T-cell (primary cell): ENCODE results near the gene CD1E. TPM values are rescaled to one million over a fixed set of nuclear protein-coding genes. Genes with fewer than 3 reads are reported as not detected.
"Not testable (repeated sequence)": the region's sequence is repeated elsewhere in the genome, so short reads cannot be mapped to it uniquely, and the experiment has no call there.

ENCODE experiments used
- ATAC-seq, 4 experiments: fragments of 200-7000 bp in 3 of 4; fragments of 150-1000 bp in 1 of 4; cut with Tn5 transposase; replicated peaks in 1 of 4; 1 replicate in 3 of 4; 2 replicates in 1 of 4; pipeline ENCODE4 v1.10.0; 2021; ENCODE audit warnings: moderate library complexity in 3 of 4, mild to moderate bottlenecking in 2 of 4, moderate number of reproducible peaks in 1 of 4
- CTCF ChIA-PET, 2 donors: fragments of 300-600 bp; sonication (Branson Sonifier 250); formaldehyde crosslinking; loops; one replicate each; lab custom pipeline; 2022; ENCODE audit warnings: antibody characterized with exemption in 2 of 2; lab: Charles Lee
- POLR2A ChIA-PET, 2 donors: fragments of 300-600 bp; sonication (Branson Sonifier 250); formaldehyde crosslinking; loops; one replicate each; lab custom pipeline; 2022; ENCODE audit warnings: antibody characterized with exemption in 2 of 2; lab: Charles Lee
- DNase-seq, 35 experiments: peaks; one replicate each; pipeline versions ENCODE4 v3.0.0 to v3.0.0-alpha.2; 2013 to 2023
- H3K27ac ChIP-seq: one replicate; pipeline ENCODE4 v1.5.1; 2013; ENCODE audit warnings: low read length
- H3K27me3 ChIP-seq, 2 experiments: replicated peaks in 1 of 2; 1 replicate in 1 of 2; 2 replicates in 1 of 2; pipeline versions ENCODE4 v1.6.1 to v1.7.0; 2013; ENCODE audit warnings: low read length in 1 of 2, mixed read lengths in 1 of 2; ENCODE audit not compliant: control insufficient read depth in 2 of 2, insufficient read depth in 2 of 2; ENCODE audit errors: extremely low read depth in 1 of 2
- H3K36me3 ChIP-seq, 2 donors: 1 replicate in 1 of 2; 2 replicates in 1 of 2; pipeline versions ENCODE4 v1.6.1 to v1.7.0; 2013; ENCODE audit warnings: low read length in 1 of 2; ENCODE audit not compliant: control insufficient read depth in 2 of 2, insufficient read depth in 1 of 2; ENCODE audit errors: extremely low read depth in 1 of 2
- H3K4me1 ChIP-seq, 2 experiments: 1 replicate in 1 of 2; 2 replicates in 1 of 2; pipeline versions ENCODE4 v1.6.1 to v1.7.0; 2013; ENCODE audit warnings: low read length in 2 of 2, mixed read lengths in 1 of 2; ENCODE audit not compliant: insufficient read depth in 2 of 2, control insufficient read depth in 1 of 2; ENCODE audit errors: extremely low read depth in 1 of 2
- H3K4me3 ChIP-seq, 2 donors: 1 replicate in 1 of 2; 2 replicates in 1 of 2; pipeline versions ENCODE4 v1.5.1 to v1.7.0; 2013; ENCODE audit warnings: mild to moderate bottlenecking in 2 of 2, low read length in 1 of 2, moderate library complexity in 1 of 2; ENCODE audit not compliant: control insufficient read depth in 1 of 2; ENCODE audit errors: extremely low read depth in 1 of 2
- H3K9me3 ChIP-seq: 2 replicates; pipeline ENCODE4 v1.7.0; 2013
- H3K27ac Mint-ChIP-seq, 2 donors: one replicate each; pipeline ENCODE4 v1.8.0; 2020 to 2021; ENCODE audit warnings: mild to moderate bottlenecking in 2 of 2, mixed read lengths in 2 of 2
- H3K27me3 Mint-ChIP-seq, 2 donors: one replicate each; pipeline ENCODE4 v1.8.0; 2021 to 2022; ENCODE audit warnings: mixed read lengths in 2 of 2
- H3K36me3 Mint-ChIP-seq: one replicate; pipeline ENCODE4 v1.8.0; 2021; ENCODE audit warnings: mixed read lengths
- H3K4me1 Mint-ChIP-seq, 3 donors: one replicate each; pipeline ENCODE4 v1.8.0; 2020 to 2022; ENCODE audit warnings: mixed read lengths in 3 of 3, mild to moderate bottlenecking in 1 of 3
- H3K4me3 Mint-ChIP-seq, 3 donors: one replicate each; pipeline ENCODE4 v1.8.0; 2020 to 2022; ENCODE audit warnings: mild to moderate bottlenecking in 3 of 3, mixed read lengths in 3 of 3, moderate library complexity in 3 of 3
- H3K9me3 Mint-ChIP-seq, 3 donors: one replicate each; pipeline ENCODE4 v1.8.0; 2020 to 2022; ENCODE audit warnings: mixed read lengths in 3 of 3
- WGBS: methylation state at CpG from one replicate; pipeline ENCODE4 v1.1.5; 2013; ENCODE audit warnings: missing lambda C conversion rate; ENCODE audit not compliant: insufficient coverage; 5-methylcytosine and 5-hydroxymethylcytosine counted together
- total RNA-seq, 35 experiments: library from RNA in 6 of 35; stranded (reverse) in 6 of 35; fragments of 120-200 nt in 1 of 35; gene quantifications; one replicate each; pipeline versions ENCODE4 v1.2.1 to v1.2.4 and lab custom pipeline; 2013 to 2026

Gene CD1E
- total RNA-seq, 5 donors from 2014 or later (not counting 1 experiment from before 2014, with no cell fraction given), result not detected

DNA sequence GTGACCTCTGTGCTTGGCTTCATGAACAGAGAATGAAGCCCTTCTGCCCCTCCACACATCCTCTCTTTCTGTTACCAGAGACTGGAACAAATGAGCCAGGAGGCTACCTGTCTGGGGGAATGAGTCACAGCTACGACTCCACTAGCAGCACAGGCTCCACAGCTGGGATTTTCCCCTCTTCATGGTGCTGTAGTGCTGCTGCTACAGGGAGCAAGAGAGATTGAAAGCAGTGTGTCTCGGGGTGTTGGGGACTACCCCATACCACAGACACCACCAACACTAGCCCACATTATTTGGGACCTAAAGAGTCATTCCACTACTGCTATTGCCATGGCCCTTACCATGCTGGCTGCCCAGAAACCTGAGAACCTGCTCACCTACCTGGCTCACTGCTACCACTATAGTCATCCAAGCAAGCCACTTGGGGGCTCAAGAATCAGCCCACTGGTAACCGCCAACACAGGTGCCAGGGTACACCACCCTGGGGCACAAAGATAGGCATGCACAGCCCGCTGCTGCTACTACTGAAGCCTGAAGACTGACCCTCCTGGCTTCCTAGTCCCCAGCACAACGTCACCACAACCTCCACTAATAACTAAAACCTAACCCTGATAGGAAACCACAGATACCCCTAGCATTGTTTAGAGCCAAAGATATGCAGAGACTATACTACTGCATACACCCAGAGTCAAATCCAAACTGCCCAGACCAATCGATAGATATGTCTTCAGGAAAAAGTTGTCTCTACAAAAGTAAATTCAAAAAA, 17.7 kb downstream of the CD1E start:
- Mint-ChIP-seq H3K4me3 (no peak overlapping the region), H3K27me3 (peaks cover 30 to 31% of the 10 kb centered on the region in 2 donors), H3K4me1 (no peaks in the 10 kb centered on the region), H3K36me3 (no peaks in the 10 kb centered on the region), H3K9me3 (peaks cover 12 to 23% (median 15%) of the 10 kb centered on the region in 3 donors), H3K27ac (no peak overlapping the region)
- Histone ChIP-seq H3K27me3 (peaks cover 0 to 21% of the 10 kb centered on the region in 2 experiments), H3K4me3 (no peak overlapping the region), H3K9me3 (no peaks in the 10 kb centered on the region), H3K4me1 (no peaks in the 10 kb centered on the region), H3K27ac (no peak overlapping the region), H3K36me3 (no peaks in the 10 kb centered on the region)
- WGBS, result 55% methylated on average over 3 of the region's 6 CpGs
- no peak for DNase-seq
- ATAC-seq, result no peak
- POLR2A ChIA-PET, result no interaction called here
- CTCF ChIA-PET, result no interaction called here

GRCh38 chr1:158374101-158374500, 20.4 kb downstream of the CD1E start:
- H3K4me1 ChIP-seq, ATAC-seq, POLR2A ChIA-PET, H3K4me1 Mint-ChIP-seq, H3K36me3 Mint-ChIP-seq, H3K4me3 ChIP-seq, H3K36me3 ChIP-seq, H3K27ac ChIP-seq, H3K4me3 Mint-ChIP-seq, DNase-seq, H3K9me3 ChIP-seq, H3K27ac Mint-ChIP-seq: not testable (repeated sequence)
- CTCF ChIA-PET, result interaction anchor here in 1 of 2 donors (0.7 kb wide), 1 partner anchor 27 kb away, joined by 3 read pairs; no protein-coding TSS in a partner anchor
- H3K27me3 Mint-ChIP-seq, result peaks cover 24 to 29% of the 10 kb centered on the region in 2 donors
- WGBS, result 94% methylated on average over 16 of the region's 25 CpGs
- peaks cover 0 to 21% of the 10 kb centered on the region in 2 experiments for H3K27me3 ChIP-seq
- peaks cover 12 to 23% (median 18%) of the 10 kb centered on the region in 3 donors for H3K9me3 Mint-ChIP-seq

GRCh38 chr1:158374860-158375259, 21.2 kb downstream of the CD1E start:
- POLR2A ChIA-PET, result no interaction called here
- Mint-ChIP-seq H3K9me3 (peaks cover 12 to 23% (median 18%) of the 10 kb centered on the region in 3 donors), H3K27me3 (peaks cover 21 to 24% of the 10 kb centered on the region in 2 donors), H3K36me3 (no peaks in the 10 kb centered on the region), H3K27ac (no peak overlapping the region), H3K4me3 (no peak overlapping the region), H3K4me1 (no peaks in the 10 kb centered on the region)
- no peak for DNase-seq
- Histone ChIP-seq H3K36me3 (no peaks in the 10 kb centered on the region), H3K4me3 (no peak overlapping the region), H3K27me3 (peaks cover 0 to 21% of the 10 kb centered on the region in 2 experiments), H3K4me1 (no peaks in the 10 kb centered on the region), H3K27ac (no peak overlapping the region), H3K9me3 (no peaks in the 10 kb centered on the region)
- CTCF ChIA-PET, result no interaction called here
- WGBS, result no CpG with 5 or more reads among the region's 1 CpG
- ATAC-seq, result no peak

GRCh38 chr1:158390331-158390730, 36.6 kb downstream of the CD1E start:
- no peak overlapping the region for H3K27ac ChIP-seq
- no peak overlapping the region for H3K27ac Mint-ChIP-seq
- ChIA-PET POLR2A (no interaction called here), CTCF (no interaction called here)
- H3K4me3 ChIP-seq, result no peak overlapping the region
- no peaks in the 10 kb centered on the region for H3K9me3 ChIP-seq
- no peak overlapping the region for H3K4me3 Mint-ChIP-seq
- no peaks in the 10 kb centered on the region for H3K36me3 Mint-ChIP-seq
- no peaks in the 10 kb centered on the region for H3K27me3 ChIP-seq
- ATAC-seq (no peak), DNase-seq (no peak)
- peaks cover 0 to 7% (median 2%) of the 10 kb centered on the region in 3 donors for H3K4me1 Mint-ChIP-seq
- no CpG with 5 or more reads among the region's 1 CpG for WGBS
- H3K9me3 Mint-ChIP-seq, result peaks cover 0 to 4% (median 0%) of the 10 kb centered on the region in 3 donors
- H3K4me1 ChIP-seq, result peaks cover 0 to 5% of the 10 kb centered on the region in 2 experiments
- peaks cover under 1 to 1% of the 10 kb centered on the region in 2 donors for H3K27me3 Mint-ChIP-seq
- H3K36me3 ChIP-seq, result no peaks in the 10 kb centered on the region

DNA sequence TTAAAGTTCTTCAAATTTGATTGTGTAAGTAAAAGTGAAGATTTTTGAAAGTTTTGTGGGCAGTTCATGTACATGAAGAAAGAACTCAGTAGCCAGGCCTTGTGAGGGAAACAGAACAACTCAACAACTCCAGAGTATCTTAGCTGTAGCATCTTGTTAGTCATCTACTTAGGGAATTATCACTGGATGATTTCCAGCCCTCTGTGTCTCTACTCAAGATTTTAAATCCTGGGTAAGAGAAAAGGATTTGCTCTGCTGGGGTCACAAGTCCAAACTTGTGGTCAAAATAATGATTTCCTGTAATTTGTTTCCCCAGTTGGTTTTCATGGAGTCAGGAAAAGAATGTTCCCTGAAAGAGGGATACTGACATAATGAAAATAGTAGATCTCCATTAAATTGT, 37.4 kb downstream of the CD1E start:
- no peak overlapping the region for H3K4me3 Mint-ChIP-seq

GRCh38 chr1:158393476-158393875, 39.8 kb downstream of the CD1E start:
- DNase-seq, result no peak
- WGBS, result no CpG with 5 or more reads among the region's 5 CpGs
- H3K9me3 ChIP-seq, result no peaks in the 10 kb centered on the region
- ChIA-PET CTCF (no interaction called here), POLR2A (no interaction called here)
- H3K36me3 Mint-ChIP-seq, result no peaks in the 10 kb centered on the region
- H3K27ac ChIP-seq, result no peak overlapping the region
- H3K27me3 ChIP-seq, result peaks cover 0 to under 1% of the 10 kb centered on the region in 2 experiments
- peaks cover 0 to 7% (median 2%) of the 10 kb centered on the region in 3 donors for H3K4me1 Mint-ChIP-seq
- H3K4me1 ChIP-seq, result peaks cover 0 to 5% of the 10 kb centered on the region in 2 experiments
- ATAC-seq, result no peak
- no peaks in the 10 kb centered on the region for H3K36me3 ChIP-seq
- H3K27ac Mint-ChIP-seq, result no peak overlapping the region
- no peak overlapping the region for H3K4me3 Mint-ChIP-seq
- H3K27me3 Mint-ChIP-seq, result peaks cover 4 to 5% of the 10 kb centered on the region in 2 donors
- no peak overlapping the region for H3K4me3 ChIP-seq
- no peaks in the 10 kb centered on the region for H3K9me3 Mint-ChIP-seq

More for the DNA sequence above, 37.4 kb downstream of the CD1E start:
- no peak overlapping the region for H3K27ac ChIP-seq
- DNase-seq (no peak), ATAC-seq (no peak)
- H3K4me3 ChIP-seq, result no peak overlapping the region
- H3K27me3 ChIP-seq, result no peaks in the 10 kb centered on the region
- H3K27ac Mint-ChIP-seq, result no peak overlapping the region
- no peaks in the 10 kb centered on the region for H3K9me3 ChIP-seq
- H3K9me3 Mint-ChIP-seq, result peaks cover 0 to 4% (median 0%) of the 10 kb centered on the region in 3 donors
- peaks cover 0 to 5% of the 10 kb centered on the region in 2 experiments for H3K4me1 ChIP-seq
- peaks cover 0 to 7% (median 2%) of the 10 kb centered on the region in 3 donors for H3K4me1 Mint-ChIP-seq
- POLR2A ChIA-PET, result no interaction called here
- peaks cover 3 to 5% of the 10 kb centered on the region in 2 donors for H3K27me3 Mint-ChIP-seq
- H3K36me3 ChIP-seq, result no peaks in the 10 kb centered on the region
- CTCF ChIA-PET, result no interaction called here
- H3K36me3 Mint-ChIP-seq, result no peaks in the 10 kb centered on the region
